Panc1 (cell line): ENCODE measurements around the gene MAP3K15. TPM values are rescaled to one million over a fixed set of nuclear protein-coding genes. Genes with fewer than 3 reads are reported as not detected.

Source experiments
- ATAC-seq: fragments of 200-7000 bp; cut with Tn5 transposase; 2 replicates; pipeline ENCODE4 v1.9.1; 2020; ENCODE audit warnings: mild to moderate bottlenecking, moderate library complexity
- BruUV-seq: library from RNA; stranded (reverse); fragments of 400-500 nt; replicated peaks from 2 replicates; lab custom pipeline; 2021; lab: Mats Ljungman, UMichigan
- CTCF ChIA-PET: fragments of 300-600 bp; sonication (Branson Sonifier 250); formaldehyde crosslinking; loops from one replicate; lab custom pipeline; 2022; ENCODE audit warnings: antibody characterized with exemption; lab: Charles Lee
- POLR2A ChIA-PET: fragments of 300-600 bp; sonication (Branson Sonifier 250); formaldehyde crosslinking; loops from one replicate; lab custom pipeline; 2022; ENCODE audit warnings: antibody characterized with exemption; lab: Charles Lee
- DNase-seq: peaks from one replicate; pipeline ENCODE4 v3.0.0-alpha.2; 2010; ENCODE audit warnings: low read depth, low spot score
- H3K27ac ChIP-seq: 2 replicates; pipeline ENCODE4 v1.5.1; 2011; ENCODE audit warnings: mild to moderate bottlenecking, low read length, inconsistent platforms
- H3K27me3 ChIP-seq: fragments of 200-500 bp; sonication (Bioruptor generic); 2 replicates; pipeline ENCODE4 v1.6.0; 2014; ENCODE audit warnings: low read length, inconsistent platforms; ENCODE audit not compliant: control insufficient read depth, insufficient read depth
- H3K36me3 ChIP-seq: fragments of 200-500 bp; sonication (Bioruptor generic); 2 replicates; pipeline ENCODE4 v1.5.1; 2014; ENCODE audit warnings: inconsistent platforms, mild to moderate bottlenecking, low read length, moderate library complexity; ENCODE audit not compliant: control insufficient read depth, insufficient read depth
- H3K4me1 ChIP-seq: 2 replicates; pipeline ENCODE4 v1.5.1; 2011; ENCODE audit warnings: inconsistent platforms, mild to moderate bottlenecking, low read length, moderate library complexity; ENCODE audit not compliant: control insufficient read depth, insufficient read depth
- H3K4me3 ChIP-seq, 2 experiments: 2 replicates each; pipeline ENCODE4 v1.5.1; 2011 to 2012; ENCODE audit warnings: low read depth in 2 of 2, low read length in 2 of 2, mild to moderate bottlenecking in 2 of 2, inconsistent platforms in 1 of 2, moderate library complexity in 1 of 2
- H3K9me3 ChIP-seq: fragments of 200-500 bp; sonication (Bioruptor generic); 2 replicates; pipeline ENCODE4 v1.5.1; 2014; ENCODE audit warnings: low read depth, mild to moderate bottlenecking, inconsistent platforms, low read length, moderate library complexity; ENCODE audit not compliant: control insufficient read depth, insufficient read depth
- CTCF ChIP-seq: fragments of 450-650 bp; IDR thresholded peaks from 2 replicates; pipeline ENCODE4 v1.5.1; 2017; ENCODE audit warnings: mild to moderate bottlenecking
- POLR2AphosphoS5 ChIP-seq: IDR thresholded peaks from 2 replicates; pipeline ENCODE4 v1.6.1; 2012; ENCODE audit warnings: mild to moderate bottlenecking, low read depth, low read length, moderate library complexity
- SIN3A ChIP-seq: IDR thresholded peaks from 2 replicates; pipeline ENCODE4 v1.6.1; 2012; ENCODE audit warnings: low read depth, mild to moderate bottlenecking, low read length, moderate library complexity, borderline replicate concordance; ENCODE audit not compliant: insufficient read depth
- TCF7L2 ChIP-seq: IDR thresholded peaks from 2 replicates; pipeline ENCODE4 v1.6.1; 2011; ENCODE audit warnings: mild to moderate bottlenecking, low read depth, low read length, inconsistent platforms
- in situ Hi-C: cut with HindIII; loops from 2 replicates; pipeline ENCODE4 v1.10.0; 2016; ENCODE audit warnings: low sequenced_read_pairs, low pct_unique_long_range_greater_than_20kb
- intact Hi-C: fragments of 100-400 bp; cut with micrococcal nuclease; formaldehyde crosslinking; loops from one replicate; pipeline ENCODE4 v1.10.0; 2022; ENCODE audit not compliant: unreplicated experiment
- total RNA-seq: library from RNA; stranded (reverse); gene quantifications from one replicate; pipeline ENCODE4 v1.2.1, GENCODE V29; 2021; ENCODE audit not compliant: unreplicated experiment
- TF ChIP-seq, protein P1 (sequence below), 2 experiments: IDR thresholded peaks; 2 replicates each; pipeline ENCODE4 v1.6.1; 2011 to 2012; ENCODE audit warnings: low read depth in 2 of 2, control low read depth in 1 of 2, low read length in 1 of 2, mild to moderate bottlenecking in 1 of 2, moderate library complexity in 1 of 2; ENCODE audit not compliant: insufficient read depth in 1 of 2

The MAP3K15 gene
- total RNA-seq, 1 experiment from 2014 or later: 4.9 TPM

- no peak overlapping the region for H3K27ac ChIP-seq
- no peak for DNase-seq
- H3K4me3 ChIP-seq: no peak overlapping the region
- ChIA-PET CTCF (no interaction called here), POLR2A (no interaction called here)
- no TSS peak for BruUV-seq
- H3K27me3 ChIP-seq: no peaks in the 10 kb centered on the region
- no peaks in the 10 kb centered on the region for H3K4me1 ChIP-seq
- no peaks in the 10 kb centered on the region for H3K9me3 ChIP-seq
- no peaks in the 10 kb centered on the region for H3K36me3 ChIP-seq
- no peak for ATAC-seq
- TF ChIP-seq CTCF (no peak), SIN3A (no peak), TCF7L2 (no peak), POLR2AphosphoS5 (no peak)
- TF ChIP-seq, protein P1, sequence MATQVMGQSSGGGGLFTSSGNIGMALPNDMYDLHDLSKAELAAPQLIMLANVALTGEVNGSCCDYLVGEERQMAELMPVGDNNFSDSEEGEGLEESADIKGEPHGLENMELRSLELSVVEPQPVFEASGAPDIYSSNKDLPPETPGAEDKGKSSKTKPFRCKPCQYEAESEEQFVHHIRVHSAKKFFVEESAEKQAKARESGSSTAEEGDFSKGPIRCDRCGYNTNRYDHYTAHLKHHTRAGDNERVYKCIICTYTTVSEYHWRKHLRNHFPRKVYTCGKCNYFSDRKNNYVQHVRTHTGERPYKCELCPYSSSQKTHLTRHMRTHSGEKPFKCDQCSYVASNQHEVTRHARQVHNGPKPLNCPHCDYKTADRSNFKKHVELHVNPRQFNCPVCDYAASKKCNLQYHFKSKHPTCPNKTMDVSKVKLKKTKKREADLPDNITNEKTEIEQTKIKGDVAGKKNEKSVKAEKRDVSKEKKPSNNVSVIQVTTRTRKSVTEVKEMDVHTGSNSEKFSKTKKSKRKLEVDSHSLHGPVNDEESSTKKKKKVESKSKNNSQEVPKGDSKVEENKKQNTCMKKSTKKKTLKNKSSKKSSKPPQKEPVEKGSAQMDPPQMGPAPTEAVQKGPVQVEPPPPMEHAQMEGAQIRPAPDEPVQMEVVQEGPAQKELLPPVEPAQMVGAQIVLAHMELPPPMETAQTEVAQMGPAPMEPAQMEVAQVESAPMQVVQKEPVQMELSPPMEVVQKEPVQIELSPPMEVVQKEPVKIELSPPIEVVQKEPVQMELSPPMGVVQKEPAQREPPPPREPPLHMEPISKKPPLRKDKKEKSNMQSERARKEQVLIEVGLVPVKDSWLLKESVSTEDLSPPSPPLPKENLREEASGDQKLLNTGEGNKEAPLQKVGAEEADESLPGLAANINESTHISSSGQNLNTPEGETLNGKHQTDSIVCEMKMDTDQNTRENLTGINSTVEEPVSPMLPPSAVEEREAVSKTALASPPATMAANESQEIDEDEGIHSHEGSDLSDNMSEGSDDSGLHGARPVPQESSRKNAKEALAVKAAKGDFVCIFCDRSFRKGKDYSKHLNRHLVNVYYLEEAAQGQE (IDR thresholded peaks at IDR 0.05; ENCODE audit: insufficient read depth in 1 of 2, low read depth in 2 of 2, low read length in 1 of 2): no peak
- intact Hi-C loops: no loop called here
- in situ Hi-C loops: no loop called here
Observed at GRCh38 chrX:19545651-19546050, 30.3 kb upstream of the MAP3K15 start.

DNA sequence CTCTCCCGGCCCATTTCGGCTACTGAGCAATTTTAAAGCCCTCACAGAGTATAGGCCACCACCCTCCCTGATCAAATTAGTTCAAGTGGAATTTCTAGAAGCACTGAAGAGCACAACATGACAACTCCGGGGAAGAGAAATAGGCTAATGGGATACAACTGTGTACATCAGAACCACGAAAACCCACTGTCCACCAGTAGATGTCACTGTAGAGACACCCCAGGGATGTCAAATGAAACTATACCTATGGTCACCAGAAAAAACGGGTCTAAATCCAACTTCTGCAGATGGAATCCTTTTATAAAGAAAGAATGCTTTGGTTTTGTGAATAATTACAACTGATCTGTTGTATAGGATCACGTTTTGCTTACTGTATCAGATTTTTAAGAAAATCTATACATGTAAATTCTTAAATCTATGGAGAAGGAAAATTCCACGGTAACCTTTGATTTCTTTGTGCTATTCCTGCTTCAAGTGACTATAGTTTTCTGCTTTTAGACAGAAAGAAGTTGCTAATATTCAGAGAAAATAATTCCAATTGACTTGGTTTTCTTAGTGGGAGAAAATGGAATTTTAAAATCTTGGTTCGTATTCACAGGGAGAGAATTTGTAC, 29.5 kb upstream of the MAP3K15 start:
- H3K4me3 ChIP-seq: no peak overlapping the region
- H3K9me3 ChIP-seq: no peaks in the 10 kb centered on the region
- ChIA-PET CTCF (no interaction called here), POLR2A (no interaction called here)
- no peaks in the 10 kb centered on the region for H3K4me1 ChIP-seq
- H3K27ac ChIP-seq: no peak overlapping the region
- DNase-seq: peak; percentile 32
- no TSS peak for BruUV-seq
- intact Hi-C loops: no loop called here
- TF ChIP-seq CTCF (peak; percentile 76), SIN3A (no peak), POLR2AphosphoS5 (no peak), TCF7L2 (no peak)
- TF ChIP-seq, protein P1 (IDR thresholded peaks at IDR 0.05; ENCODE audit: insufficient read depth in 1 of 2, low read depth in 2 of 2, low read length in 1 of 2): no peak
- in situ Hi-C loops: no loop called here
- H3K36me3 ChIP-seq: no peaks in the 10 kb centered on the region
- no peaks in the 10 kb centered on the region for H3K27me3 ChIP-seq
- peak; percentile 76; the same call in 1 of the 2 replicates for ATAC-seq
